ENCODE measurements around the gene CDH5.

Gene CDH5

DNA sequence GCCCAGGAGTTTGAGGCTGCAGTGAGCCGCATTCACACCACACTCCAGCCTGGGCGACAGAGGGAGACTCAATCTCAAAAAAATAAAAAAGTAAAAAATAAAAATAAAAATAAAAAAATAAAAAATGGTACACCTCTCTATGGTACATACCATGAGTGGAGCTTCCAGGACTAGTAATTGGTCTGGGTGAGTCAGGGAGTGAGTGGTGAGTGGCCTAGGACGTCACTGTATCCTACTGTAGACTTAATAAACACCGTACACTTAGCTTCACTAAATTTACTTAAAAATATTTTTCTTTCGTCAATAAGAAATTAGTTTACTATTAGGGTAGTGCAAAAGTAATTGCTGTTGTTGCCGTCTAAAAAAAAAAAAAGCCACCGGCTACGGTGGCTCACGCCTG lies 9.0 kb downstream of the CDH5 start:
- no peak for DNase-seq

GRCh38 chr16:66376114-66376513 lies 9.6 kb downstream of the CDH5 start:
- DNase-seq: no peak

DNA sequence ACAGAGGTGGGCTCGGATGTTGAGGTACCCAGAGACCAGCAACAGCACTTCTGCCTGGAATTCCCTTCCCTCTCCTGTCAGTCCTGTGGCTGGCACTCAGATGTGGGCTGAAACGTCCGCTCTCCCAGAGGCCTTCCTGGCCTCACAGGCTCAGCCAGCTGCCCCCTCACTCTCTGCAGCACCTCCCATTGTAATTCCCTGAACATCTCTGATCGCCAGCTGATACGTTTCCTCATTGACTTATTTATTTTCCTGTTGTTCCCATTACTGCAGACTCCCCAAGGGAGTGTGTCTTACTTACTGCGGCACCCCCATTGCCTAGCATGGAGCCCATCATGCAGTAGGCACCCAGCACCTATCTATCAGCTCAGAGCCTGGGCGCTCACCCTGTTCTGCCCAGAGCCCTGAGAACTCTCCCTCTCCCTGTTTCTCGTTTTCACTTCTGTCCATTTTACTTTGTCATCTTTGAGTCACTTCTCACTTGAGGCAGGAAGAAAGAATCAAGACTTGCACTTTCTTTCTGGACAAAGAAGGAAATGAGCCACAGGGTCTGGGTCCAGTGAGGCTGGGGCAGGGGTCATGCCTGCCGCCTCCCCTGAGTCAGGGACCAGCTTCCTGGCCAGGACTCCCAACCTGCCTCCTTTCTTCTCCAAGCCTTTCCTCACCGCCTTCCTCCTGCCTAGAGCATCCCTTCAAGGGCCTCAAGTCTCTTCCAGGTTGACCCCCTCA lies 10.2 kb downstream of the CDH5 start:
- no peak for DNase-seq

- DNase-seq: no peak
Observed at GRCh38 chr16:66377324-66377723, 10.8 kb downstream of the CDH5 start.

- no peak for DNase-seq
Observed at GRCh38 chr16:66378741-66379570, 12.5 kb downstream of the CDH5 start.

GRCh38 chr16:66379571-66379941 lies 13.1 kb downstream of the CDH5 start:
- no peak for DNase-seq

DNA sequence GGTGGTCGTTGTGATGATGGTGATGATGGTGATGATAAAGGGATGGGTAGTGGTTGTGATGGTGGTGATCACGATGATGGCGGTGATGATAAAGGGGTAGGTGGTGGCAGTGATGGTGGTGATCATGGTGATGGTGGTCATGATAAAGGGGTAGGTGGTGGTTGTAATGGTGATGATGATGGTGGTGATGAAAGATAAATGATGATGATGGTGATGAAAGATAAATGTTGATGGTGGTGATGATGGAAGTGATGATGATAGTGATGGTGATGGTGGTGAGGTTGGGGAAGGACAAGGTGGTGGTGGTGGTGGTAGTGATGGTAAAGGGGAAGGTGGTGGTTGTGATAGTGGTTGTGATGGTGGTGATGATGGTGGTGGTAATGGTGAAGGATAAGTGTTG lies 13.9 kb downstream of the CDH5 start:
- no peak for DNase-seq

- DNase-seq: no peak
Observed at GRCh38 chr16:66381585-66382170, 15.2 kb downstream of the CDH5 start.

DNA sequence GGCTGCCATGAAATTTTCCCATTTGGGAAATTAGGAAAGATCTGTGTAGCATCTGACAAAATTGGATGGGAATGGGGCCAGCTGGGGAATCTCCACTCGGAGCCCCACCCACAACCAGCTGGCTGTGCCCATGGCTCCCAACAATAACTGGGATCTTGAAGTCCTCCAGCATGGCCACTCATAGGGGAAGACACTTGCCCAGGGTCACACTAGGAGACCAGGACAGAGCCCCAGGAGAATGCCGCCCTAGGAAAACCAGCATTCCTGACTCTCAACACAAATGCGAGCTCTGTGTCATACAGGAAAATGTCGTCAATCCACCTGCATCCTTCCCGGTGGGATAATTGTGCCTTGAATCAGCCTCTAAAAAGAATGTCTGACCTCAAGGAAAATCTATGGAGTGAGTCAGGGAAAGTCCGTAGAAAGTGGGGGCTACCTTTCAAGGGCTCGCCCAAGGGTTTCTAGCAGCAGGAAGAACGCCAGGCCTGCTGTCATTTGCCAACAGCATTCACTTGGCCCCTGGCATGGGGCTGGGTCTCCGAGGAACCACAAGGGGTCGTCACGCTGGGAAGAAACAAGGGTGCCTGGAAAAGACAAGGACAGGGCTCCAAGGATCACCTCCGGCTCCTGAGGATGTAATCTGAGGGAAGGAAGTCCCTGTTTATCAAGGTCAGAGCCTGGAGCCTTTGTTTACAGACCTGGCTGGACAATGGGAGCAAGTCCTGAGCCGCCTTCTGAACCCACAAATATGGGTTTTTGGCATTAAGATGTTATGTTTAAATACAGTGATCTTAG lies 15.9 kb downstream of the CDH5 start:
- DNase-seq: no peak

DNA sequence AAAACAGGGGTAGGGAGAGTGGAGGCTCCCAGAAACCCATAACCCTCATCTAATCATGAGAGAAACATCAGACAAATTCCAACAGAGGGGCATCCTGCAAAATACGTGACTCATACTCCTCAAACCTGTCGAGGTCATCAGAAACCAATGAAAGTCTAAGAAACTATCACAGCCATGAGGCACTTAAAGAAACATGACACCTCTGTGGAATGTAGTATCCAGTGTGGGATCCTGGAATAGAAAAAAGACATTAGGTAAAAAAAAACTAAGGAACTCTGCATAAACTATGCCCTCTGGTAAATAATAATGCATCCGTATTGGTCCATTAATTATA lies 16.4 kb downstream of the CDH5 start:
- DNase-seq: no peak

GRCh38 chr16:66383551-66383950 lies 17.1 kb downstream of the CDH5 start:
- DNase-seq: no peak

DNA sequence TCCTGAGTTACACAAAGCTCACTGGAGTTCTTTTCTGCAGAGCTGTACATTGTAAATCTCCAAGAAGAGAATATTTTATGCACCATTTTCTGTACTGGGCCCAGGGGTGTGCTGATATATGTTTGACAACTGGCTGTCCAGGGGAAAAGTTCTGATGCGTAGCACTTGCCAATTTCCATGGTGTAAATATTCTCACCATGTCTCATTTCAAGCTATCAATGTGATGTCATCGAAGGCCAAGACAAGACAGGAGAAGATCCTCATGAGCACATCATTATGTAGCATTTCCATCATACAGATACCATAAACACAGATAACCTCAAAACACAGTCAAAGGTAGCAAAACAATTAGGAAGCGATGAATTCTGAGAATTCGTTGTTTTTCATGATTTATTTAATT lies 18.9 kb downstream of the CDH5 start:
- no peak for DNase-seq

- DNase-seq: no peak
Observed at GRCh38 chr16:66386629-66387622, 20.4 kb downstream of the CDH5 start.

DNA sequence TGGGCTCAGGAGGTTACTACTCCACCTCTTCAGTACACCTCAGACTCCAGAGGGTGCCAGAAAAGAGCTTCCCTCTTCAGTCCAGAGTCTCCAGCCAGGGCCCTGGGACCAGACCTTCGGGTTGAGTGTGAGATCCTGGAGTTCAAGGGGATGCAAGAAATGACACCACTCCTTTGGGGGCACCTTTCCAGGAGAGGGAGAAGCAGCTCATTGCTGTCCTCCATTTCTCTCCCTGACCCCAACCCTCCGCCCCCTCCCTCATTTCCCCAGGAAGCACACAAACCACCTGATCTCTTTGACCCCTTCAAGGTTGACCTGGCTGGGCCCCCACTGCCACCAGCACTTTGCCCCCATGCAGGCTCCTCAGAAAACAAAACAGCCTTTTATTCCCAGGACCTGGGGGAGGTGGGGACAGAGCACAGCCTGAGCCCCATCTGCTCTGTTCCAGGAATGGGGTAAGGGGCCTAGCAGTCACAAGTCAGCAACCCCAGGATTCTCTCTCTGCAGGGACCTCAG lies 21.4 kb downstream of the CDH5 start:
- no peak for DNase-seq

DNA sequence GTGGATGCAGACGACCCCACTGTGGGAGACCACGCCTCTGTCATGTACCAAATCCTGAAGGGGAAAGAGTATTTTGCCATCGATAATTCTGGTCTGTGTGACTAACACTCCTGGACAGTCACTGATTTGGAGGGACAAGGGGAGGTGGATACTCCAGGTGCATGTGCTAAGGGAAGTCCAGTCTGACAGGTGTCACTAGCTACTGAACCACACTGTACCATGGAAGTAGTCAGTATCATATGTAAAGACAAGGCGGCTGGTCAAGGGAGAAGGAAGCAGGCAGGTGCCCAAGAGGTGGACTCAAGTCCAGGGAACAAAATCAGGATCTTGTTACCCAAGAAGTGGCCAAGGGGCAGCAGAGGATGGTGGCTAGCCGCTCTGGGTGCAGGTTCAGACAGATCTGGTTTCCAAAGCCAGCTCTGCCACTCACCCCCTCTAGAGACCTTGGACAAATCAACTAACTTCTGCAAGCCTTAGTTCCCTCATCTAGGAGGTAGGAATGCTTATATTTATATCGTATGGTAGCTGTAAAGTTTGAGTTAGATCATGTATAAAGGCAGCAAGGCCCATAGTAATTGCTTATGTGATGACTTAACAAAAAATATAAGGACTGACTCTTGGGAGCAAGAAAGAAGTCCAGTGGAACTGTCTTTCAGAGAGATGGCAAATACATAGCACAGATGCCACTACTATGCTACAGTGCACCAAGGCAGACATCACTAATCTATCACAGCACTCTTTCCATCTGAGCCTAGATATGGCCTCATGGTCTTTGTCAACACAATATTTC lies 22.1 kb downstream of the CDH5 start:
- DNase-seq: no peak

GRCh38 chr16:66389256-66390176 lies 23.0 kb downstream of the CDH5 start:
- DNase-seq: no peak

GRCh38 chr16:66390346-66391108 lies 24.0 kb downstream of the CDH5 start:
- no peak for DNase-seq

DNA sequence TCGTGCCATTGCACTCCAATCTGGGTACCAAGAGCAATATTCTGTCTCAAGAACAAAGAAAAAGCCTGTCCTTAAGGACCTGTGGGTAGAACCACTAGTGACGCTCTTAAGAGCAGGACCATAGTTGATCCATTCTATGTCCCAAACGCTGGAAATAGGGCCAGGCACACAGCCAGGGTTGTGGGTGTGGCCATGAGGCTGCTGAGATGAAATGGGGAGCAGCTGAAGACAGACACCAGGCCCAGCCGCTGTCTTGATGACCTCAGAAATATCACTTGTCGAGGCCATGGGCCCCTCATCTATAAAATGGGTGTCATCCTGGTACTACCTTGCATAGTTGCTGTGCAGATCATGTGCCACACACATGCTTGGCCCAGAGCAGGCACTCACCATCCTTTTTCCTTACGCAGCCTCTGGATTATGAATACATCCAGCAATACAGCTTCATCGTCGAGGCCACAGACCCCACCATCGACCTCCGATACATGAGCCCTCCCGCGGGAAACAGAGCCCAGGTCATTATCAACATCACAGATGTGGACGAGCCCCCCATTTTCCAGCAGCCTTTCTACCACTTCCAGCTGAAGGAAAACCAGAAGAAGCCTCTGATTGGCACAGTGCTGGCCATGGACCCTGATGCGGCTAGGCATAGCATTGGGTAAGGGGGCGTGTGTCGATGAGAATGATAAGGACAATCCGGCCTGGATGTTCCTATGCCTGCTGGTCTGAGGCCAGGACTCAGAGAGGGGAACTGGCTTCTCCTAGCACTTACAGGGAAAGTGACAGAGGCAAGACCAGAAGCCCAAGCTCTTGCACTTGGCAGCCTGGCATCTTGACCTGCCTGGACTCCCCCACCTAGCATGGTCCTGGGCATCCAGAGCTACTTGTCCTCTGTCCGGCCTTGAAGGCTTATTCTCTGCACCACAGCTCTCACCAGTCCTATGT lies 25.5 kb downstream of the CDH5 start:
- DNase-seq: no peak

Data from SIG-M5 (cell line).